ENCODE data around the gene ARHGAP9.

The ARHGAP9 gene

DNA sequence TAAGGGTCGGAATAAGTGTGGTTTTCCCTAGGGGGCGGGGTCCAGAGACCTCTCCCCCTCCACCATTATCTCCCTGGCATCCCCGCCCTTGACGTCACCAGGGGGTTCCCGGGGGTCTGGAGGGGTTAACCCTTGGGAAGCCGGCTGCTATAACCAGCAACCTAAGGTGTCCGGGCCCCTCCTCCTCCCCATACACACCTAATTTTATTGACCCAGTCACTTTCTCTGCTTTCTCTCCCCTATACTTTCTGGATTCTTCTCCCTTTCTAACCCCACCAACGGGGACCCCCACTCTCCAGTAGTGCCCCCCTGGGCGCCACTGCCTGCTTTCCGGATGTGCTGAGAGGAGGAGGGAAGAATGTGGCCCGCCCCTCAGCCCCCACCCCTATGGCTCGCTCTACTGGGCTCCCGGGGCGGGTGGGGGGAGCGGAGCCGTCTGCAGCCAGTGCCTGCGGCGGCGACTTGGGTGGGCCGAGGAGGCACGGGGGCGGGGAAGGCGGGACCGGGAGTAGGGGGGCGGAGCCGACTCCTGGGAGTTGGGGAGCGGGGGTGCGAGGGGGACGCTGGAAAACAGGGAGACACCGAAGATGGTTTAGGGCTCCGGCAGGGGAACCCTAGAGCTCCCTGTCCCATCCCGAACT is 18.3 kb downstream of the ARHGAP9 start (continued):
- TF ChIP-seq, protein P1, sequence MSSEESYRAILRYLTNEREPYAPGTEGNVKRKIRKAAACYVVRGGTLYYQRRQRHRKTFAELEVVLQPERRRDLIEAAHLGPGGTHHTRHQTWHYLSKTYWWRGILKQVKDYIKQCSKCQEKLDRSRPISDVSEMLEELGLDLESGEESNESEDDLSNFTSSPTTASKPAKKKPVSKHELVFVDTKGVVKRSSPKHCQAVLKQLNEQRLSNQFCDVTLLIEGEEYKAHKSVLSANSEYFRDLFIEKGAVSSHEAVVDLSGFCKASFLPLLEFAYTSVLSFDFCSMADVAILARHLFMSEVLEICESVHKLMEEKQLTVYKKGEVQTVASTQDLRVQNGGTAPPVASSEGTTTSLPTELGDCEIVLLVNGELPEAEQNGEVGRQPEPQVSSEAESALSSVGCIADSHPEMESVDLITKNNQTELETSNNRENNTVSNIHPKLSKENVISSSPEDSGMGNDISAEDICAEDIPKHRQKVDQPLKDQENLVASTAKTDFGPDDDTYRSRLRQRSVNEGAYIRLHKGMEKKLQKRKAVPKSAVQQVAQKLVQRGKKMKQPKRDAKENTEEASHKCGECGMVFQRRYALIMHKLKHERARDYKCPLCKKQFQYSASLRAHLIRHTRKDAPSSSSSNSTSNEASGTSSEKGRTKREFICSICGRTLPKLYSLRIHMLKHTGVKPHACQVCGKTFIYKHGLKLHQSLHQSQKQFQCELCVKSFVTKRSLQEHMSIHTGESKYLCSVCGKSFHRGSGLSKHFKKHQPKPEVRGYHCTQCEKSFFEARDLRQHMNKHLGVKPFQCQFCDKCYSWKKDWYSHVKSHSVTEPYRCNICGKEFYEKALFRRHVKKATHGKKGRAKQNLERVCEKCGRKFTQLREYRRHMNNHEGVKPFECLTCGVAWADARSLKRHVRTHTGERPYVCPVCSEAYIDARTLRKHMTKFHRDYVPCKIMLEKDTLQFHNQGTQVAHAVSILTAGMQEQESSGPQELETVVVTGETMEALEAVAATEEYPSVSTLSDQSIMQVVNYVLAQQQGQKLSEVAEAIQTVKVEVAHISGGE (tag by site-specific recombination; conservative IDR thresholded peaks at IDR 0.05; ENCODE audit: low read depth): 0 out of 2 replicates have a peak, but pooled peaks have one; percentile 20
- TF ChIP-seq ZNF747 (tag by site-specific recombination; IDR thresholded peaks at IDR 0.05): no peak
- no peak for TF ChIP-seq ZSCAN23 (tag by site-specific recombination; IDR thresholded peaks at IDR 0.05)
- TF ChIP-seq IKZF3 (tag by site-specific recombination; IDR thresholded peaks at IDR 0.05): peak; percentile 69; the same call in 1 of the 2 replicates
- TF ChIP-seq, protein P2, sequence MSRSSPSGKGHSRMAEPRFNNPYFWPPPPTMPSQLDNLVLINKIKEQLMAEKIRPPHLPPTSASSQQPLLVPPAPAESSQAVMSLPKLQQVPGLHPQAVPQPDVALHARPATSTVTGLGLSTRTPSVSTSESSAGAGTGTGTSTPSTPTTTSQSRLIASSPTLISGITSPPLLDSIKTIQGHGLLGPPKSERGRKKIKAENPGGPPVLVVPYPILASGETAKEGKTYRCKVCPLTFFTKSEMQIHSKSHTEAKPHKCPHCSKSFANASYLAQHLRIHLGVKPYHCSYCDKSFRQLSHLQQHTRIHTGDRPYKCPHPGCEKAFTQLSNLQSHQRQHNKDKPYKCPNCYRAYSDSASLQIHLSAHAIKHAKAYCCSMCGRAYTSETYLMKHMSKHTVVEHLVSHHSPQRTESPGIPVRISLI (tag by site-specific recombination; IDR thresholded peaks at IDR 0.05): no peak
- TF ChIP-seq OSR2 (tag by site-specific recombination; IDR thresholded peaks at IDR 0.05): peak; percentile 45
- TF ChIP-seq ZNF585B (tag by site-specific recombination; IDR thresholded peaks at IDR 0.05): no peak
- TF ChIP-seq KLF16 (tag by site-specific recombination; IDR thresholded peaks at IDR 0.05): 0 out of 2 replicates have a peak, but pooled peaks have one; percentile 62
- TF ChIP-seq ZNF624 (tag by site-specific recombination; IDR thresholded peaks at IDR 0.05): no peak
- TF ChIP-seq ZNF174 (tag by site-specific recombination; IDR thresholded peaks at IDR 0.05): no peak
- TF ChIP-seq PRDM10 (tag by site-specific recombination; IDR thresholded peaks at IDR 0.05): peak; percentile 94
- TF ChIP-seq ZNF423 (tag by site-specific recombination; IDR thresholded peaks at IDR 0.05): peak; percentile 74; the same call in 1 of the 2 replicates
- TF ChIP-seq ZNF623 (tag by site-specific recombination; IDR thresholded peaks at IDR 0.05): no peak
- TF ChIP-seq WT1 (tag by site-specific recombination; IDR thresholded peaks at IDR 0.05): peak; percentile 43; the same call in 1 of the 2 replicates
- no peak for TF ChIP-seq ZNF155 (tag by site-specific recombination; IDR thresholded peaks at IDR 0.05)
- TF ChIP-seq ZNF341 (tag by site-specific recombination; IDR thresholded peaks at IDR 0.05; ENCODE audit: low read depth): 0 out of 2 replicates have a peak, but pooled peaks have one; percentile 9
- TF ChIP-seq KLF10 (tag by site-specific recombination; IDR thresholded peaks at IDR 0.05): peak; percentile 35
- no peak for TF ChIP-seq ZNF544 (tag by site-specific recombination; IDR thresholded peaks at IDR 0.05)
- no peak for TF ChIP-seq ZNF354C (tag by site-specific recombination; IDR thresholded peaks at IDR 0.05; ENCODE audit: borderline replicate concordance, low read depth)
- TF ChIP-seq KLF8 (tag by site-specific recombination; IDR thresholded peaks at IDR 0.05): peak; percentile 75; the same call in 1 of the 2 replicates
- no peak for TF ChIP-seq ZNF202 (tag by site-specific recombination; IDR thresholded peaks at IDR 0.05; ENCODE audit: borderline replicate concordance)
- peak; percentile 69; the same call in 1 of the 2 replicates for TF ChIP-seq EGR2 (tag by site-specific recombination; IDR thresholded peaks at IDR 0.05; ENCODE audit: low read depth)
- TF ChIP-seq ZNF76 (tag by site-specific recombination; IDR thresholded peaks at IDR 0.05; ENCODE audit: borderline replicate concordance, low read depth): no peak
- TF ChIP-seq ZNF398 (tag by site-specific recombination; IDR thresholded peaks at IDR 0.05): peak; percentile 94
- no peak for TF ChIP-seq ZNF830 (tag by site-specific recombination; IDR thresholded peaks at IDR 0.05; ENCODE audit: low read depth)
- no peak for TF ChIP-seq ZNF112 (tag by site-specific recombination; IDR thresholded peaks at IDR 0.05)
- peak; percentile 55 for TF ChIP-seq BCL11A (tag by site-specific recombination; IDR thresholded peaks at IDR 0.05; ENCODE audit: low read depth)
- no peak for TF ChIP-seq ZNF16 (tag by site-specific recombination; IDR thresholded peaks at IDR 0.05; ENCODE audit: low read depth)
- TF ChIP-seq ZNF19 (tag by site-specific recombination; IDR thresholded peaks at IDR 0.05; ENCODE audit: low read depth): no peak

Data from HEK293 (cell line).